Peyer's patch (tissue), 4 donors: ENCODE data around the gene CTSA.

Source experiments
- CTCF ChIP-seq, 6 experiments: fragments of 450-650 bp in 4 of 6; fragments of 200-600 bp in 2 of 6; sonication (generic) in 1 of 6; IDR thresholded peaks; one replicate each; pipeline ENCODE4 v1.5.1; 2017 to 2019; ENCODE audit warnings: antibody characterized with exemption in 6 of 6, mild to moderate bottlenecking in 3 of 6, moderate library complexity in 1 of 6
- POLR2A ChIP-seq, 2 donors: fragments of 450-650 bp; IDR thresholded peaks; one replicate each; pipeline ENCODE4 v1.5.1; 2017; ENCODE audit warnings: antibody characterized with exemption in 2 of 2, mild to moderate bottlenecking in 2 of 2, moderate library complexity in 2 of 2

GRCh38 chr20:45867136-45867818 lies 23.9 kb upstream of the CTSA start:
- no peak for TF ChIP-seq CTCF (IDR thresholded peaks at IDR 0.05)
- no peak for TF ChIP-seq POLR2A (IDR thresholded peaks at IDR 0.05)
